Measurements from ENCODE around the gene SQOR.

- TF ChIP-seq EZH2 (IDR thresholded peaks at IDR 0.05; ENCODE audit: insufficient read depth, poor library complexity, severe bottlenecking) (no peak), EZH2phosphoT487 (IDR thresholded peaks at IDR 0.05; ENCODE audit: insufficient read depth, low read depth) (no peak)
Observed at GRCh38 chr15:45594835-45595530, 39.8 kb upstream of the SQOR start.

Measured in GM23248 (cell line).